A549 (cell line): ENCODE data around the gene ASPSCR1.

ENCODE experiments used
- BHLHE40 ChIP-seq: IDR thresholded peaks from 2 replicates; pipeline ENCODE4 v1.6.1; 2012; ENCODE audit warnings: low read depth, low read length, inconsistent platforms
- CHD2 ChIP-seq: fragments of 150-350 bp; IDR thresholded peaks from 2 replicates; pipeline ENCODE4 v1.6.1; 2014; ENCODE audit warnings: low read length; ENCODE audit not compliant: partially characterized antibody
- EHF ChIP-seq: fragments of 250-450 bp; sonication (Bioruptor Pico); IDR thresholded peaks from 2 replicates; pipeline ENCODE4 v1.5.0; 2020; ENCODE audit warnings: mild to moderate bottlenecking
- EP300 ChIP-seq, 2 experiments: fragments of >200 bp; sonication (Bioruptor Twin); formaldehyde crosslinking; IDR thresholded peaks; 2 replicates in 1 of 2; 3 replicates in 1 of 2; pipeline ENCODE4 v1.6.1; 2016 to 2017
- HOXA7 ChIP-seq: fragments of 250-450 bp; sonication (Bioruptor Pico); IDR thresholded peaks from 2 replicates; pipeline ENCODE4 v1.5.0; 2020; ENCODE audit warnings: mild to moderate bottlenecking, moderate library complexity
- KDM5A ChIP-seq: fragments of 200-600 bp; sonication (generic); IDR thresholded peaks from 2 replicates; pipeline ENCODE4 v1.6.1; 2016; ENCODE audit warnings: antibody characterized with exemption, mild to moderate bottlenecking
- MAFK ChIP-seq: fragments of 450-650 bp; IDR thresholded peaks from 2 replicates; pipeline ENCODE4 v1.6.1; 2014; ENCODE audit not compliant: partially characterized antibody
- POLR2A ChIP-seq: IDR thresholded peaks from 2 replicates; pipeline ENCODE4 v1.6.1; 2012; ENCODE audit warnings: mild to moderate bottlenecking, low read length
- POLR2AphosphoS2 ChIP-seq: conservative IDR thresholded peaks from 2 replicates; pipeline ENCODE4 v1.6.1; 2012; ENCODE audit warnings: low read length, improper control_type of control experiment, inconsistent platforms
- RAD21 ChIP-seq, 2 experiments: fragments of >200 bp in 1 of 2; sonication (Bioruptor Twin) in 1 of 2; formaldehyde crosslinking in 1 of 2; IDR thresholded peaks in 1 of 2; conservative IDR thresholded peaks in 1 of 2; 2 replicates in 1 of 2; 3 replicates in 1 of 2; pipeline ENCODE4 v1.6.1; 2012 to 2018; ENCODE audit warnings: inconsistent platforms in 1 of 2
- SMC3 ChIP-seq: fragments of >200 bp; sonication (Bioruptor Twin); formaldehyde crosslinking; IDR thresholded peaks from 3 replicates; pipeline ENCODE4 v1.6.1; 2018; ENCODE audit warnings: inconsistent platforms
- TF ChIP-seq, protein P1 (sequence below): fragments of >200 bp; sonication (Bioruptor Twin); formaldehyde crosslinking; IDR thresholded peaks from 3 replicates; pipeline ENCODE4 v1.5.1; 2016
- TF ChIP-seq, protein P2 (sequence below): IDR thresholded peaks from 2 replicates; pipeline ENCODE4 v1.6.1; 2012
- TF ChIP-seq, protein P3 (sequence below): fragments of 200-600 bp; sonication (generic); IDR thresholded peaks from 2 replicates; pipeline ENCODE4 v1.6.1; 2016; ENCODE audit warnings: antibody characterized with exemption, mild to moderate bottlenecking, moderate library complexity

DNA sequence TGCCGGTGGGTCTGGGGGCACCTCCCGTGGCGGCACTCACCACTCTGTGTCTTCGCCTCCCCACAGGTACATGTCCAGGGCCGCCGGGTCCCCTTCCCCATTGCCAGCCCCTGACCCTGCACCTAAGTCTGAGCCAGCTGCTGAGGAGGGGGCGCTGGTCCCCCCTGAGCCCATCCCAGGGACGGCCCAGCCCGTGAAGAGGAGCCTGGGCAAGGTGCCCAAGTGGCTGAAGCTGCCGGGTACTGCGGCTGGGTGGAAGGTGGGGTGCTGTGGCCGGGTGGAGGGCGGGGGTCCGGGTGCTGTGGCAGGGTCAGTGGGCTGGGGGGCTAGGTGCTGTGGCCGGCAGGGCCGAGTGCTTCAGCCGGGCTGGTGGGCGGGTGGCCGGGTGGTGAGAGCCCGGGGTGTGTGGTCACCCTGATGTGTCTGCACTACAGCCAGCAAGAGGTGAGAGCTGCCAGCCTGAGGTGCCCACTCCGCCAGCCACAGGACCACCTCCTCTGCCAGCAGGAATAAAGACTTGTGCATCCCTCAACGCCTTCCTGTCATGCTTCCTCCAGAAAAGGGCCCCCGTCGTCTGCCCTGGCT, 39.5 kb downstream of the ASPSCR1 start:
- TF ChIP-seq POLR2A: no peak
- no peak for TF ChIP-seq MAFK
- TF ChIP-seq, protein P1, sequence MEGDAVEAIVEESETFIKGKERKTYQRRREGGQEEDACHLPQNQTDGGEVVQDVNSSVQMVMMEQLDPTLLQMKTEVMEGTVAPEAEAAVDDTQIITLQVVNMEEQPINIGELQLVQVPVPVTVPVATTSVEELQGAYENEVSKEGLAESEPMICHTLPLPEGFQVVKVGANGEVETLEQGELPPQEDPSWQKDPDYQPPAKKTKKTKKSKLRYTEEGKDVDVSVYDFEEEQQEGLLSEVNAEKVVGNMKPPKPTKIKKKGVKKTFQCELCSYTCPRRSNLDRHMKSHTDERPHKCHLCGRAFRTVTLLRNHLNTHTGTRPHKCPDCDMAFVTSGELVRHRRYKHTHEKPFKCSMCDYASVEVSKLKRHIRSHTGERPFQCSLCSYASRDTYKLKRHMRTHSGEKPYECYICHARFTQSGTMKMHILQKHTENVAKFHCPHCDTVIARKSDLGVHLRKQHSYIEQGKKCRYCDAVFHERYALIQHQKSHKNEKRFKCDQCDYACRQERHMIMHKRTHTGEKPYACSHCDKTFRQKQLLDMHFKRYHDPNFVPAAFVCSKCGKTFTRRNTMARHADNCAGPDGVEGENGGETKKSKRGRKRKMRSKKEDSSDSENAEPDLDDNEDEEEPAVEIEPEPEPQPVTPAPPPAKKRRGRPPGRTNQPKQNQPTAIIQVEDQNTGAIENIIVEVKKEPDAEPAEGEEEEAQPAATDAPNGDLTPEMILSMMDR: no peak
- no peak for TF ChIP-seq POLR2AphosphoS2
- TF ChIP-seq HOXA7 (CRISPR knock-in tag): no peak
- no peak for TF ChIP-seq BHLHE40
- TF ChIP-seq, protein P2, sequence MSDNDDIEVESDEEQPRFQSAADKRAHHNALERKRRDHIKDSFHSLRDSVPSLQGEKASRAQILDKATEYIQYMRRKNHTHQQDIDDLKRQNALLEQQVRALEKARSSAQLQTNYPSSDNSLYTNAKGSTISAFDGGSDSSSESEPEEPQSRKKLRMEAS: no peak
- no peak for TF ChIP-seq SMC3
- no peak for TF ChIP-seq EHF (CRISPR knock-in tag)
- TF ChIP-seq, protein P3, sequence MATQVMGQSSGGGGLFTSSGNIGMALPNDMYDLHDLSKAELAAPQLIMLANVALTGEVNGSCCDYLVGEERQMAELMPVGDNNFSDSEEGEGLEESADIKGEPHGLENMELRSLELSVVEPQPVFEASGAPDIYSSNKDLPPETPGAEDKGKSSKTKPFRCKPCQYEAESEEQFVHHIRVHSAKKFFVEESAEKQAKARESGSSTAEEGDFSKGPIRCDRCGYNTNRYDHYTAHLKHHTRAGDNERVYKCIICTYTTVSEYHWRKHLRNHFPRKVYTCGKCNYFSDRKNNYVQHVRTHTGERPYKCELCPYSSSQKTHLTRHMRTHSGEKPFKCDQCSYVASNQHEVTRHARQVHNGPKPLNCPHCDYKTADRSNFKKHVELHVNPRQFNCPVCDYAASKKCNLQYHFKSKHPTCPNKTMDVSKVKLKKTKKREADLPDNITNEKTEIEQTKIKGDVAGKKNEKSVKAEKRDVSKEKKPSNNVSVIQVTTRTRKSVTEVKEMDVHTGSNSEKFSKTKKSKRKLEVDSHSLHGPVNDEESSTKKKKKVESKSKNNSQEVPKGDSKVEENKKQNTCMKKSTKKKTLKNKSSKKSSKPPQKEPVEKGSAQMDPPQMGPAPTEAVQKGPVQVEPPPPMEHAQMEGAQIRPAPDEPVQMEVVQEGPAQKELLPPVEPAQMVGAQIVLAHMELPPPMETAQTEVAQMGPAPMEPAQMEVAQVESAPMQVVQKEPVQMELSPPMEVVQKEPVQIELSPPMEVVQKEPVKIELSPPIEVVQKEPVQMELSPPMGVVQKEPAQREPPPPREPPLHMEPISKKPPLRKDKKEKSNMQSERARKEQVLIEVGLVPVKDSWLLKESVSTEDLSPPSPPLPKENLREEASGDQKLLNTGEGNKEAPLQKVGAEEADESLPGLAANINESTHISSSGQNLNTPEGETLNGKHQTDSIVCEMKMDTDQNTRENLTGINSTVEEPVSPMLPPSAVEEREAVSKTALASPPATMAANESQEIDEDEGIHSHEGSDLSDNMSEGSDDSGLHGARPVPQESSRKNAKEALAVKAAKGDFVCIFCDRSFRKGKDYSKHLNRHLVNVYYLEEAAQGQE: no peak
- TF ChIP-seq RAD21 (conservative IDR thresholded peaks at IDR 0.05 in 1 of 2, IDR thresholded peaks at IDR 0.05 in 1 of 2): no peak
- TF ChIP-seq CHD2: no peak
- TF ChIP-seq KDM5A: no peak
- TF ChIP-seq EP300 (IDR thresholded peaks at IDR 0.05): no peak
